ENCODE data around the gene ORM2.

The ORM2 gene

GRCh38 chr9:114373960-114374730 is 44.5 kb downstream of the ORM2 start:
- no peak for DNase-seq

DNA sequence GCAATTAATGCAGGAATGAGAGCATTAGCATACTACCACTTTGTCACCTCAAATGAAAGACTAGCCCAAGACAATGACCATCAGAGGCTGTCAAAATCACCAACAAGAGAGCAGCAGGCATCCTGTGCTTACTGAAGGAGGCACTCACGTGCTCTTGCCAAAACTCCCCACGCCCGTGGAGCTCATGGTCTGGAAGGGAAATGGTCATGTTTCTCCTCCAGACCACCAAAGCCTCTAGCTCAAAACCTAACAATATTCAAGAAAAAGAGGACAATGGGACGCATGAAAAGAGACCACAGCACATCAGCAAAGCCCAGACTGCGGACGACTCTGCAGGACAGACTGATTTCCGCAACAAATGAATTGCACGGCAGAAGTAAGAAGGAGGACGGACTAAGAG is 45.3 kb downstream of the ORM2 start:
- no peak for DNase-seq

- no peak for DNase-seq
Measured at GRCh38 chr9:114375386-114376175, 45.9 kb downstream of the ORM2 start.

DNA sequence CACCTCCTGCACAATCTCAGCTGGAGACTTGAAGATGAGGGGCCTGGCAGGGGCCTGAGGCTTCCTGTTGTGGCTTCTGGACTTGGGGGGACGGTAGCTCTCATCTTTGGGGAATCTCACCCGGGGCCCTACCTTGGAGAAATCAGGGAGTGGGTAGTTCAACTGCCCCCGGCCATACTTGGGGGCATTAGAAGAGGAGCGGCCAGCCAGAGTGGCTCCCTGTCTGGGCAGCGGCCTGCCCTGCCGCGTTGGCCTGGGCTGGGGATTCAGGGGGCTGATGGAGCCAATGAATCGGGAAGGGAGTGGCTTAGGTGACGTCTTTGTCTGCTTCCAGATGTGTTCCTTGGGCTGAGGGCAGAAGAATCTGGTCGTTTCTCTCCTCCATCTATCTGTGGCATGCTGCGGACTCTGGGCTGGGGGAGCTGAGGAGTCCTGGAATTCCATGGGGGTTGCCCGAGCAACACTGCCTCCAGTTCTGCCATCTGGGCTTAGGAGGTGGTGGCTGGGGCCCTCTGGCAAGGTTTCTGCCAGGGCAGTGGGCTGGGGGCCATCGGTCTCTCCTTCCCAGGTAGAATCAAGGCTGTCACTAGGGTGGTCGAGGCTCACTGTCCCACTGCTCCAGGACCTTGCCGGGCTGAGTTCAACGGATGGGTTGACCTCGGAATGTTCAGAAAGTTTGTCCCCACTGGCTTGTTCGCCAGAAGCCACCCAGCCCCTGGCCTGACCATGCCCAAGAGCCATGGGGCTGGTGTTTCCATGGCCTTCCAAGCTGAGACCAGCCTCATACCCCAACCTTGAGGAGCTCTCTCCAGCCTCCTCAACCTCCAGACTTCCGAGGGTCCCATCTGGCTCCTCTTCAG is 47.1 kb downstream of the ORM2 start:
- DNase-seq: no peak

- DNase-seq: no peak
Measured at GRCh38 chr9:114378016-114378415, 48.3 kb downstream of the ORM2 start.

- no peak for DNase-seq
Measured at GRCh38 chr9:114378883-114379282, 49.2 kb downstream of the ORM2 start.
